Activated CD8-positive, alpha-beta T cell treated with anti-CD3 and anti-CD28 coated beads for 36 hours (primary cell): ENCODE measurements around the gene ACAP1. TPM values are rescaled to one million over a fixed set of nuclear protein-coding genes. Genes with fewer than 3 reads are reported as not detected.

ENCODE experiments used
- ATAC-seq: fragments of 200-7000 bp; cut with Tn5 transposase; one replicate; pipeline ENCODE4 v1.10.0; 2021; ENCODE audit warnings: mild to moderate bottlenecking, moderate library complexity
- CTCF ChIA-PET: fragments of 350-600 bp; sonication (Branson Sonifier 250); formaldehyde crosslinking; loops from one replicate; lab custom pipeline; 2021; ENCODE audit warnings: antibody characterized with exemption; lab: Charles Lee
- POLR2A ChIA-PET: fragments of 350-600 bp; sonication (Branson Sonifier 250); formaldehyde crosslinking; loops from one replicate; lab custom pipeline; 2021; ENCODE audit warnings: antibody characterized with exemption; lab: Charles Lee
- DNase-seq: peaks from one replicate; pipeline ENCODE4 v3.0.0-alpha.2; 2020
- H3K27ac Mint-ChIP-seq: one replicate; pipeline ENCODE4 v1.8.0; 2021; ENCODE audit warnings: mild to moderate bottlenecking, mixed read lengths
- H3K27me3 Mint-ChIP-seq: one replicate; pipeline ENCODE4 v1.8.0; 2021; ENCODE audit warnings: mixed read lengths
- H3K36me3 Mint-ChIP-seq: one replicate; pipeline ENCODE4 v1.8.0; 2021; ENCODE audit warnings: low read depth, mixed read lengths
- H3K4me1 Mint-ChIP-seq: one replicate; pipeline ENCODE4 v1.8.0; 2021; ENCODE audit warnings: low read depth, mixed read lengths
- H3K4me3 Mint-ChIP-seq: one replicate; pipeline ENCODE4 v1.8.0; 2021; ENCODE audit warnings: mild to moderate bottlenecking, moderate library complexity, mixed read lengths
- H3K9me3 Mint-ChIP-seq: one replicate; pipeline ENCODE4 v1.8.0; 2021; ENCODE audit warnings: mixed read lengths
- CTCF ChIP-seq: fragments of 200-600 bp; IDR thresholded peaks from one replicate; pipeline ENCODE4 v1.8.0; 2022; ENCODE audit warnings: antibody characterized with exemption, mild to moderate bottlenecking
- intact Hi-C: fragments of 100-400 bp; cut with micrococcal nuclease; formaldehyde crosslinking; loops from one replicate; pipeline ENCODE4 v1.10.0; 2022
- total RNA-seq, 2 experiments: library from RNA; stranded (reverse); gene quantifications; one replicate each; pipeline ENCODE4 v1.2.3, GENCODE V29; 2021

ACAP1 gene
- total RNA-seq, 2 experiments from 2014 or later, result 309 to 342 TPM

GRCh38 chr17:7341842-7342241, 5.5 kb downstream of the ACAP1 start:
- ATAC-seq (no peak), DNase-seq (no peak)
- intact Hi-C loops, result no loop called here
- peaks cover 21% of the 10 kb centered on the region for H3K4me1 Mint-ChIP-seq
- ChIA-PET CTCF (interaction anchor here (1.0 to 6.3 kb wide), 3 partner anchors 12 to 219 kb away, joined by 3 to 50 read pairs (median 4); partner anchors contain the start of gene NEURL4), POLR2A (interaction anchor here (1.0 to 2.1 kb wide), 5 partner anchors 9 to 34 kb away, joined by 3 to 10 read pairs (median 6); partner anchors contain the start of gene NEURL4)
- peaks cover 49% of the 10 kb centered on the region for H3K36me3 Mint-ChIP-seq
- no peak overlapping the region for H3K4me3 Mint-ChIP-seq
- no peaks in the 10 kb centered on the region for H3K9me3 Mint-ChIP-seq
- no peak overlapping the region for H3K27ac Mint-ChIP-seq
- TF ChIP-seq CTCF, result no peak
- no peaks in the 10 kb centered on the region for H3K27me3 Mint-ChIP-seq

- no peaks in the 10 kb centered on the region for H3K9me3 Mint-ChIP-seq
- TF ChIP-seq CTCF, result no peak
- H3K27ac Mint-ChIP-seq, result peak overlapping the region; percentile 72
- peaks cover 17% of the 10 kb centered on the region for H3K4me1 Mint-ChIP-seq
- DNase-seq (no peak), ATAC-seq (no peak)
- intact Hi-C loops, result no loop called here
- CTCF ChIA-PET, result interaction anchor here (1.0 to 6.3 kb wide), 3 partner anchors 13 to 218 kb away, joined by 3 to 50 read pairs (median 20); partner anchors contain the start of gene TMEM95
- H3K27me3 Mint-ChIP-seq, result no peaks in the 10 kb centered on the region
- no peak overlapping the region for H3K4me3 Mint-ChIP-seq
- POLR2A ChIA-PET, result interaction anchor here (0.8 to 1.8 kb wide), 5 partner anchors 8 to 240 kb away, joined by 3 to 10 read pairs (median 3); no protein-coding TSS in a partner anchor
- H3K36me3 Mint-ChIP-seq, result peaks cover 44% of the 10 kb centered on the region
These were observed 6.9 kb downstream of the ACAP1 start for GRCh38 chr17:7343250-7343649.

- DNase-seq (no peak), ATAC-seq (no peak)
- intact Hi-C loops, result no loop called here
- peak overlapping the region; percentile 34 for H3K27ac Mint-ChIP-seq
- CTCF ChIA-PET, result interaction anchor here (3.8 to 6.8 kb wide), 4 partner anchors 9 to 50 kb away, joined by 16 to 50 read pairs (median 34); partner anchors contain the start of genes ACAP1 and TMEM95
- H3K4me3 Mint-ChIP-seq, result no peak overlapping the region
- H3K4me1 Mint-ChIP-seq, result peaks cover 28% of the 10 kb centered on the region
- H3K9me3 Mint-ChIP-seq, result no peaks in the 10 kb centered on the region
- no peaks in the 10 kb centered on the region for H3K27me3 Mint-ChIP-seq
- POLR2A ChIA-PET, result interaction anchor here (5.2 to 7.4 kb wide), 2 partner anchors 10 to 33 kb away, joined by 29 to 76 read pairs; partner anchors contain the start of genes ACAP1 and GPS2
- H3K36me3 Mint-ChIP-seq, result peaks cover 48% of the 10 kb centered on the region
- TF ChIP-seq CTCF, result no peak
These were observed 10.7 kb downstream of the ACAP1 start for GRCh38 chr17:7346761-7347614.

GRCh38 chr17:7347630-7348477, 11.5 kb downstream of the ACAP1 start:
- intact Hi-C loops, result no loop called here
- Mint-ChIP-seq H3K36me3 (peaks cover 55% of the 10 kb centered on the region), H3K9me3 (no peaks in the 10 kb centered on the region), H3K4me1 (peaks cover 36% of the 10 kb centered on the region), H3K4me3 (no peak overlapping the region), H3K27ac (peak overlapping the region; percentile 49), H3K27me3 (no peaks in the 10 kb centered on the region)
- ChIA-PET POLR2A (interaction anchor here (1.0 to 7.4 kb wide), 5 partner anchors 11 to 225 kb away, joined by 3 to 76 read pairs (median 7); partner anchors contain the start of genes ACAP1, GPS2 and NEURL4), CTCF (interaction anchor here (0.6 to 6.8 kb wide), 9 partner anchors 8 to 213 kb away, joined by 3 to 49 read pairs (median 15); partner anchors contain the start of genes ACAP1, NEURL4, SENP3 and TMEM95)
- DNase-seq, result no peak
- no peak for ATAC-seq
- TF ChIP-seq CTCF, result no peak
